ENCODE data around the gene N4BP2.

DNA sequence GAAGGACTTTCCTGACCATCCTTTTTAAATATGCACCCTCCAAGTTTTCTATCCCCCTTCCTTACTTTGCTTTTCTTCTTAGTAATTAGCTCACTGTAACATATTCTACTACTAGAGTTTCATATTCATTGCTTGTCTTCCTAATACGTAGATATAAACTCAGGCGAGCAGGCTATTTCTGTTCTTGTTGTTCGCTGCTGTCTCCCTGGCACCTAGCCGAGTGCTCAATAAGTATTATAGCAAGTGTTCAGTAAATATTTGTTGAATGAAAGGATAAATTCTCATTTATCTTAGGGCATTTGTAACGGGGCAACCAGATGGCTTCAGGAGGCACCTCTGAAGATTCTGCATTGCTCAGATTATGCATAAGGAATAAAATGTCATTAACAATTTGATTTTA lies 133.4 kb downstream of the N4BP2 start:
- TF ChIP-seq EZH2phosphoT487 (IDR thresholded peaks at IDR 0.05; ENCODE audit: low read depth, severe bottlenecking, unreplicated experiment) (no peak), EZH2 (IDR thresholded peaks at IDR 0.05; ENCODE audit: borderline replicate concordance) (no peak)
- TF ChIP-seq, protein P1, sequence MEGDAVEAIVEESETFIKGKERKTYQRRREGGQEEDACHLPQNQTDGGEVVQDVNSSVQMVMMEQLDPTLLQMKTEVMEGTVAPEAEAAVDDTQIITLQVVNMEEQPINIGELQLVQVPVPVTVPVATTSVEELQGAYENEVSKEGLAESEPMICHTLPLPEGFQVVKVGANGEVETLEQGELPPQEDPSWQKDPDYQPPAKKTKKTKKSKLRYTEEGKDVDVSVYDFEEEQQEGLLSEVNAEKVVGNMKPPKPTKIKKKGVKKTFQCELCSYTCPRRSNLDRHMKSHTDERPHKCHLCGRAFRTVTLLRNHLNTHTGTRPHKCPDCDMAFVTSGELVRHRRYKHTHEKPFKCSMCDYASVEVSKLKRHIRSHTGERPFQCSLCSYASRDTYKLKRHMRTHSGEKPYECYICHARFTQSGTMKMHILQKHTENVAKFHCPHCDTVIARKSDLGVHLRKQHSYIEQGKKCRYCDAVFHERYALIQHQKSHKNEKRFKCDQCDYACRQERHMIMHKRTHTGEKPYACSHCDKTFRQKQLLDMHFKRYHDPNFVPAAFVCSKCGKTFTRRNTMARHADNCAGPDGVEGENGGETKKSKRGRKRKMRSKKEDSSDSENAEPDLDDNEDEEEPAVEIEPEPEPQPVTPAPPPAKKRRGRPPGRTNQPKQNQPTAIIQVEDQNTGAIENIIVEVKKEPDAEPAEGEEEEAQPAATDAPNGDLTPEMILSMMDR (IDR thresholded peaks at IDR 0.05; ENCODE audit: poor library complexity), result no peak

Measured in hepatocyte (in vitro differentiated cells).